HG03039 (cell line): Measurements from ENCODE around the gene NOXO1.
A peak's percentile ranks its signal among the peaks of the same experiment; 100 is the strongest.
"Not testable (repeated sequence)": the region's sequence is repeated elsewhere in the genome, so short reads cannot be mapped to it uniquely, and the experiment has no call there.

Experiments used
- ATAC-seq: cut with Tn5 transposase; IDR thresholded peaks from one replicate; pipeline ENCODE4 v1.9.1; 2021; ENCODE audit warnings: mild to moderate bottlenecking, moderate library complexity; ENCODE audit not compliant: unreplicated experiment

Gene NOXO1

GRCh38 chr16:1942810-1943726, 38.2 kb downstream of the NOXO1 start, which contains the start of gene MSRB1:
TSS of gene MSRB1 (minus strand) at chr16:1943199. CDS start at chr16:1943156, 43 bp downstream.
- ATAC-seq, result peak; percentile 81

GRCh38 chr16:1942047-1942809, 39.0 kb downstream of the NOXO1 start:
- ATAC-seq, result no peak

GRCh38 chr16:1941162-1942046, 39.9 kb downstream of the NOXO1 start:
- no peak for ATAC-seq

GRCh38 chr16:1940273-1941161, 40.8 kb downstream of the NOXO1 start:
- ATAC-seq, result no peak

- ATAC-seq, result not testable (repeated sequence)
Measured at GRCh38 chr16:1939833-1940232, 41.4 kb downstream of the NOXO1 start.

GRCh38 chr16:1938910-1939309, 42.4 kb downstream of the NOXO1 start:
- ATAC-seq, result no peak

GRCh38 chr16:1938316-1938715, 43.0 kb downstream of the NOXO1 start:
- no peak for ATAC-seq

- ATAC-seq, result no peak
Measured at GRCh38 chr16:1936945-1937479, 44.3 kb downstream of the NOXO1 start.

GRCh38 chr16:1933097-1933661, 48.1 kb downstream of the NOXO1 start:
- no peak for ATAC-seq

- ATAC-seq, result no peak
Measured at GRCh38 chr16:1932050-1933028, 48.9 kb downstream of the NOXO1 start.

- no peak for ATAC-seq
Measured at GRCh38 chr16:1930338-1930720, 50.9 kb downstream of the NOXO1 start.

GRCh38 chr16:1929578-1930337, 51.5 kb downstream of the NOXO1 start:
- peak; percentile 68 for ATAC-seq

- ATAC-seq, result no peak
Measured at GRCh38 chr16:1929105-1929504, 52.2 kb downstream of the NOXO1 start.
